C4-2B (cell line): ENCODE data around the gene RNF150.

Experiments used
- H3K27ac ChIP-seq: fragments of 450-650 bp; 2 replicates; pipeline ENCODE4 v1.5.1; 2017
- ZFX ChIP-seq: fragments of 450-650 bp; IDR thresholded peaks from 2 replicates; pipeline ENCODE4 v1.6.1; 2017
- TF ChIP-seq, protein P1 (sequence below): fragments of 450-650 bp; conservative IDR thresholded peaks from 2 replicates; pipeline ENCODE4 v1.5.1; 2017; ENCODE audit warnings: mild to moderate bottlenecking

Gene RNF150

DNA sequence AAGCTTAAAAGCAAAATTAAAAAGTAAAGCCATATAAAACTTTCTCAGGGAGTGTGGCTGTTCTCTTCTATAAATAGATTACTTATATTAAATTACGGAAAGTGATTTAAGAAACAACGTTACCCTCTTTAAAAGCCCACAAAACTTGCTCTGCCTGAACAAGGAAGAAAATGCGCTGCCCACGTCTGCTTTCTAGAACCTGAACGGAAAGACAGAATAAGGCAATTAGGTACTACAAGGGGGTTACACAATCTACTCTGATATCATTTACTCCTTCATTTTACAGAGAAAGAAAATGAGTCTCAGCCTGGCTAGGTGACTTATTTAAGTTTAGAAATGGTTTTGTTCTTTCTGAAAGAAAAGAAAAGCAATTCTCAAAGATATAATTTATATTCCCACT lies 147.2 kb downstream of the RNF150 start:
- H3K27ac ChIP-seq: no peak overlapping the region
- TF ChIP-seq ZFX: no peak

DNA sequence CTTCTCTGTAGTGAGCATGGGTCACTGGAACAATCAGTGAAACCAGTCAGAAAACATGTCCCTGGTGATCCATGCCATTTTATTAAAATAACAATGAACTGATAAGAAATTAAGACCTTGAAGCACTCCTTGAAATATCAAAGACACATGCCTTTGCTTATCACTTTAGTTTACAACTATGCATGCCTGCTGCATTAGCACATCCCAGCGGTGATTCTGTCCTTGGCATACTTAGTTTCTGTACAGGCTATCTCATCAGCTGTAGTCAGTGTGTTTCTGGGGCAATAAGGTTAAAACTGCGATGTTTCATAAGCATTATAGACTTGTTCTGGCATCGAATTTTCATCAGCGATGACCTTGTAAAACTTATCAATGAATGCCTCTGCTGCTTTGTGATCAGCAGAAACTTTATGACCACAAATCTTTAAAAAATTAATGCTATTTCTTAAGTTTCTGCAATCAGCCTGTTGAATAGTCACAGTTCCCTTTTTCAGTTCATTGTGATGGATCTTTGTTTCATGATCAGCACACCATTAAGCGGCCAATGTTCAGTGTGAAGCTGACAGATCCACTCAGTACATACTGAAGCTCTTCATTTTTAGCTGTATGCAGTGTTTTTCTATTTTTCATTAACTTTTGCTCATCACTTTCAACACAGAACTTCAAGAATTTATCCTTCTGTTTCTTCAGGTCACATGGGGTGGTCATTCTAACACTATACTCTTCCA lies 150.5 kb downstream of the RNF150 start:
- TF ChIP-seq, protein P1, sequence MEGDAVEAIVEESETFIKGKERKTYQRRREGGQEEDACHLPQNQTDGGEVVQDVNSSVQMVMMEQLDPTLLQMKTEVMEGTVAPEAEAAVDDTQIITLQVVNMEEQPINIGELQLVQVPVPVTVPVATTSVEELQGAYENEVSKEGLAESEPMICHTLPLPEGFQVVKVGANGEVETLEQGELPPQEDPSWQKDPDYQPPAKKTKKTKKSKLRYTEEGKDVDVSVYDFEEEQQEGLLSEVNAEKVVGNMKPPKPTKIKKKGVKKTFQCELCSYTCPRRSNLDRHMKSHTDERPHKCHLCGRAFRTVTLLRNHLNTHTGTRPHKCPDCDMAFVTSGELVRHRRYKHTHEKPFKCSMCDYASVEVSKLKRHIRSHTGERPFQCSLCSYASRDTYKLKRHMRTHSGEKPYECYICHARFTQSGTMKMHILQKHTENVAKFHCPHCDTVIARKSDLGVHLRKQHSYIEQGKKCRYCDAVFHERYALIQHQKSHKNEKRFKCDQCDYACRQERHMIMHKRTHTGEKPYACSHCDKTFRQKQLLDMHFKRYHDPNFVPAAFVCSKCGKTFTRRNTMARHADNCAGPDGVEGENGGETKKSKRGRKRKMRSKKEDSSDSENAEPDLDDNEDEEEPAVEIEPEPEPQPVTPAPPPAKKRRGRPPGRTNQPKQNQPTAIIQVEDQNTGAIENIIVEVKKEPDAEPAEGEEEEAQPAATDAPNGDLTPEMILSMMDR: no peak
- TF ChIP-seq ZFX: no peak
- no peak overlapping the region for H3K27ac ChIP-seq

DNA sequence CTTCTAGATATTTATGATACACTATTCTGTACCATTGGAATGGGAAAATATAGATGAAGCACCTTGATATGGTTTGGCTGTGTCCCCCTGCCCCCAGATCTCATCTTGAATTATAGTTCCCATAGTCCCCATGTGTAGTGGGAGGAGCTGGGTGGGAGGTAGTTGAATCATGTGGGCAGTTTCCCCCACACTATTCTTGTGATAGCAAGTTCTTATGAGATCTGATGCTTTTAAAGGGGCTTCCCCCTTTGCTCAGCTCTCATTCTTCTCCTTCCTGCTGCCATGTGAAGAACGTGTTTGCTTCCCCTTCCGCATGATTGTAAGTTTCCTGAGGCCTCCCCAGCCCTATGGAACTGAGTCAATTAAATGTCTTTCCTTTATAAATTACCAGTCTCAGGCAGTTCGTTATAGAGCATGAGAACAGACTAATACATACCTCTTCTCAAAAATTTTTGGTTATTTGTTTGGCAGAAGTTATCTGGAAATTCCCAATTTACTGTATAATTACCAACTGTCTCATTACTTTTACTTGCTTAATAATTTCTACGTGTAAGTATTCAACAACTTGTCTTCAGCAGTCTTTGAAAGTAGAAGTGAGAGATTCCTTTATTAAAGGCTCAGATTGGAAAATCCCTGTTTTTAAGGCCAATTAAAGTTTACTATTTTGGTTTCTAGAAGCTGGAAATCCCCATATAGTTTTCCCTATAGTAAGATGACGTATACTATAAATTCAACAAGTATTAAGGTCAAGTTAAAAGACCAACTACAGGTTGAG lies 152.7 kb downstream of the RNF150 start:
- no peak for TF ChIP-seq ZFX
- TF ChIP-seq, protein P1: no peak
- H3K27ac ChIP-seq: no peak overlapping the region

DNA sequence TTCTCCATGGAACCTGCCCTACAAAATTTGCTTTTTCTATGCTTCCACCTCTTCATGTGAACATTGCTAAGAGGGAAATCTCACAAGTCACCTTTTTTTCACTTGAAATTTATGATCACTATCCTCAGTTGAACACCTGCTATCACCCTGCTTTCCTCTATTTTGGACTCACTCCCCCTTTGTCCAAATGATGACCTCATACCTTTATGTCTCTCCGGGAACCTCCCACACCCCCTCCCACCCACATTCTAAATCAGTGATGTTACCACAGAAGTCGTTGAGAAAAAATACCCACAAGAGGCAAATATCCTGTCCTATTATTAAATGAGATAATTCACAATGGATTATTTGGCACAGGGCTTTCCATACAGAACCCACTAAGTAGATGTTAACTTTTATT lies 156.5 kb downstream of the RNF150 start:
- no peak overlapping the region for H3K27ac ChIP-seq
- TF ChIP-seq ZFX: no peak
- TF ChIP-seq, protein P1: no peak

DNA sequence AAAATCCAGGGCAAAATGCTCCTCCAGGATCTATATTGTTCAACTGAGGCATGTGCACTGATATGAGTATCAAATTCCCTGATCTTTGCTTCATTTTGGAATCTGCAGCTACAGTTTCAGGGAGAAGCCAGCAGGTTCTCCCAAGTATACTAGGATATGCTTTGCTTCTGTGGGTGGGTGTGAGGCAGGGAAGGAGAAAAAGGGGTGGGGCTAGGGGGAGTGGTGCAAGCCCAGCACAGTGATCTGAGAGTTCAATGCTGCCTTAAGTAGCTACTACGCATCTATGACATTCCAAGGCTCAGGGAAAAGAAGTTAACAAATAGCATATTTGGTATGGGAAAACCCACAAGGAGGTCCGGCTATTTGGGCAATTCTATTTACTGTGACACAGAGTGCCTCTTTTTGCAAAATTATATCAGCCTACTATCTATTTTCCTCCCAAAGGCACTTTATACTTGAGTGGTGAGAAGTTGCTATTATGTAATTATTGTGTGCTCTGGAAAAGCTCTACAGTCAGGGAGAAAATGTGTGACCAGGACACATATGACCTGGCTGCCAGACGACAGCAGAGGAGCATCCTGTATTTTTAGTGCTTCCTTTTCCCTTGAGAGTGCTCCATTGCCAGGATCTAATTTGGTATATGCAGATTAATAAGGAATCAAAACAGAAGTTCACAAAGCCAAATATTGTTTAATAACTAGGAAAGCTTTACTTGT lies 162.0 kb downstream of the RNF150 start:
- TF ChIP-seq, protein P1: no peak
- no peak for TF ChIP-seq ZFX
- H3K27ac ChIP-seq: no peak overlapping the region

DNA sequence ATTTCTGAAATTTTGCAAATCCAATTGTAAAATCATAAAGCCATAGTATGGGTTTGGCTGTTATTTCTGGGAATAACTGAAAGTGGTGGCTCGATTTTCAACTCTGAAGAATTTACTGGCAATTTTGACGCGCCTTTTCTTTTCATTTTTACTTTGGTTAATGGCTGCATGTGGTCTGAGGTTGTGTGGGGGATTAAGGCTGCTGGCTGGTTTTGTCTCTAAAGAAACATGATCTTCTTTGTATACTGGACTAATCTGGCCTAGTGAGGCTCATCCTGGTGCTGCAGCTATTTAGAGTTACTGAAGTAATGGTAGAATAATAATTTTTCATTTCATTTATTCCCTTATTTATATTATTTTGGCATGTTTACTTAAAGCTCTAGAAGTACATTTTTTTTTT lies 164.0 kb downstream of the RNF150 start:
- TF ChIP-seq, protein P1: no peak
- TF ChIP-seq ZFX: no peak
- H3K27ac ChIP-seq: no peak overlapping the region

DNA sequence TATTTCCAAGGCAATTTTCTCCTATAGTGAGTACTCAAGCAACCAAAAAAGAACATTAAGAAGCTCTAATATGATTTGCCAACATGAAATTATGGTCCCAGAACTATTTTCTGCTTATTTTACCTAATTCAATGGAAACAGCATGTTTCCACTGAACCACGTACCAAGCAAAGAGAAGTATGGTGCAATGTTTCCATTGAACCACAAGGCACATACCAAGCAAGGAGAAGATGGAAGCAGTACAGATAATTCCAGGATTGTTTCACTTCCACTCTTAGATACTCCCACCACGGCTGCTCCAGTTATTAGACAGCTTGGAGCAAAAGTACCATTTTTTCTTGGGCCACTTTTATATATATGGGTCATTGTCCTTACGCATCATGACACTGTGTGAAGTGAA lies 164.9 kb downstream of the RNF150 start:
- no peak overlapping the region for H3K27ac ChIP-seq
- TF ChIP-seq, protein P1: no peak
- TF ChIP-seq ZFX: no peak
